Stimulated activated CD4-positive, alpha-beta T cell treated with anti-CD3 and anti-CD28 coated beads, Interleukin-4, amount 100 ng/mL, for 1 hour (primary cell): Measurements from ENCODE around the gene PADI1.

Source experiments
- DNase-seq: peaks from one replicate; pipeline ENCODE4 v3.0.0-alpha.2; 2020

Gene PADI1

GRCh38 chr1:17204546-17205440 is at the start of gene PADI1:
PADI1 (plus strand) TSS chr1:17205128; CDS start chr1:17205218, 90 bp downstream.
- no peak for DNase-seq

DNA sequence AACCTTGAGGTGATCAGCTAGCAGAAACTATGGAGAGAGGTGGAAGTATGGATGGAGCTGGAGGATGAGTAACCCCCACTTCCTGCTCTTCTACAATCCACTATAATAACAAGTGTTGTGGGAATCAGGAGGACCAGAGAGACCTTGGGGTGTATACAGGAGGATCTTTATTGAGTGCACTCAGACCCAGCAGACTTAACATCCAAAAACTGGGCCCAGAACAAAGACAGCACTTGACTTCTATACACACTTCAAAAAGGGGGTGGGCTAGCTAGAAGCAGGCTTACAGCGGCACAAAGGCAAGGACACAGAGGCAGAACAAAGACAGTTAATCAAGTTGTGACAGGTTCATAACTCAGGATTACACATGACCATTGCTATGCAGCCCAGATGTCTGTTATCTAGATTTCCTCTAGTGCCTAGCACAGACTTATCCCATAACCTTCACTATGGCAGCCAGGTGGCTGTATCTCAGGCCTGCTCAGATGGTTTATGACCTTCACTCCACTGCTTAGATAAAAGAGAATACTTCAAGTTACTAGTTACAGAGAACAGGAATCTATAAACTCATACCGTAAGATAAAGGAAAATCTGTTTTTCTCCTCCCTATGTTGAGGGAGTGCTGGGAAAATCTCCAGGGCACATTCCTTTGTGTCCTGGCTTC is 49.5 kb upstream of the PADI1 start:
- no peak for DNase-seq

DNA sequence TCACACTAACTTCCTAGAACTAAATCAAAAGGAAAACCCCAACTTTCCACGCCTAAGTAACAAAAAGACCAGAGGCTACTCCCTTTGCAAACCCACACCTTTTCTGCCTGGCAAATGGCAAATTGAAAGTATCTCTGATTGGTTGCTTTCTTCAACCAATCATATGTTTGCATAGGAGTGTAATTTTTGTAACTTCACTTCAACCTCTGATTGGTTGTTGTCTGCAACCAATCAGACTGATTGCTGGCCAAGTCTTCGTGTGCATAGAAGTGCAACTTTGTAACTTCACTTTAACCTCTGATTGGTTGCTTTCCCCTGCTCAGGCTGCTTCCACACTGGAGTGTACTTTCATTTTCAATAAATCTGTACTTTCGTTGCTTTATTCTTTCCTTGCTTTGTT is 48.8 kb upstream of the PADI1 start:
- no peak for DNase-seq

GRCh38 chr1:17158961-17159360 is 46.0 kb upstream of the PADI1 start:
- DNase-seq = no peak

- no peak for DNase-seq
Measured at GRCh38 chr1:17161137-17161740, 43.7 kb upstream of the PADI1 start.

DNA sequence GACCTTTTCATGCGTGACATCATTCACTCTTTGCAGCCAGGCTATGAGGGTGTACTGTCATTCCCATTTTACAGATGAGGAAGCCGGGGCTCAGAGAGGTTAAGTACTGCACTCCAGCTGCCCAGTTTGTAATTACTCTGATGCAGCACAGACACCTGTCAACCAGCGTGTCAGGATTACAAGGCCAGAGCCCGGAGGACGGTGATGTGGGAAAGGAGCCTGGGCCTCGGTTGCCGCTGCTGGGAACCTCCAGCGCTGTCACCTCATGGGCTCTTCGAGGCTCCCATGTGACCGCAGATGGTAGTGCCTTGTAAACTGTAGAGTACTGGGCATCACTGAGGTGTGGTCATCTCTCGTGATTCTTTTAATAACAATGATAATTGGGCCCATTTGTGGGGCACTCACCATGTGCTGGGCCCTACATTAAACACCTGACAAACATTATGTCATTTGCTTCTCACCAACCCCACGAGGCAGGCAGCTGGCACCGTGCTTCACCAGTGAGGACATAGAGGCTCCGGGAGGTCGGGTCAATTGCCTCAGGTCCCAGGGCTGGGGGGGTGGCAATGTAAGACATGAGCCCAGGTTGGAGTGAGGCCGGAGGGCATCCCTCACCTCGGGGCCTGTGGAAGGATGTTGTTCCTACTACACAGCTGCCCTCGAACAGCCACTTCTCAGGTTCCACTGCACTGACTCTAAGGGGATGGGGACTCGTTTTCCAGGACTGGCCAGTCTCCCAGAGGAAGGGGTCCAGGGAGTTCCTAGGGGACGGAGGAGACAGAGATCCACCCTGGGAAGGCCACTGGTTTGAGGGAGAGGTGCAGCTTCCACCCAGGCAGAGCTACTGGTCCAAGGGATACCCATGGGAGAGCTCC is 42.8 kb upstream of the PADI1 start:
- no peak for DNase-seq

GRCh38 chr1:17162941-17163340 is 42.0 kb upstream of the PADI1 start:
- DNase-seq = no peak

DNA sequence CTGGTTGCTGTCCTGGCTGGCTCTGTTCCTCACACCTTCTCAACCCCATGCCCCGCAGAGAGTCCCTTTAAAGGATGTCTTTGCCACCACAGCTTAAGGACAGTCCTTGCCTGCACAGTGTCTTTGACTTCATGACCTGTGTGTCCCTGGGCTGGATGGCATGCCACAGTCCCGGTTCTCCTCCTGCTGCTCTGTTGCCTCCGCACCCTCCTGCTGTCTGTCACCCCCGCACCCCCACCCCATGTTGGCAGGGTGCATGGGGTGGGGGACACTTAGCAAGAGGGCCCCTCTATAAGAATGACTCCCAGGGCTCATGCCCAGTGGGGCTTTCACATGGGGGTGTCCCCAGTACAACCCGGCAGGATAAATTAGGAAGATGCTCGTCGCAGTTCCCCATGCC is 41.6 kb upstream of the PADI1 start:
- DNase-seq = no peak

- no peak for DNase-seq
Measured at GRCh38 chr1:17163789-17164666, 40.9 kb upstream of the PADI1 start.

GRCh38 chr1:17165823-17166222 is 39.1 kb upstream of the PADI1 start:
- DNase-seq = no peak

DNA sequence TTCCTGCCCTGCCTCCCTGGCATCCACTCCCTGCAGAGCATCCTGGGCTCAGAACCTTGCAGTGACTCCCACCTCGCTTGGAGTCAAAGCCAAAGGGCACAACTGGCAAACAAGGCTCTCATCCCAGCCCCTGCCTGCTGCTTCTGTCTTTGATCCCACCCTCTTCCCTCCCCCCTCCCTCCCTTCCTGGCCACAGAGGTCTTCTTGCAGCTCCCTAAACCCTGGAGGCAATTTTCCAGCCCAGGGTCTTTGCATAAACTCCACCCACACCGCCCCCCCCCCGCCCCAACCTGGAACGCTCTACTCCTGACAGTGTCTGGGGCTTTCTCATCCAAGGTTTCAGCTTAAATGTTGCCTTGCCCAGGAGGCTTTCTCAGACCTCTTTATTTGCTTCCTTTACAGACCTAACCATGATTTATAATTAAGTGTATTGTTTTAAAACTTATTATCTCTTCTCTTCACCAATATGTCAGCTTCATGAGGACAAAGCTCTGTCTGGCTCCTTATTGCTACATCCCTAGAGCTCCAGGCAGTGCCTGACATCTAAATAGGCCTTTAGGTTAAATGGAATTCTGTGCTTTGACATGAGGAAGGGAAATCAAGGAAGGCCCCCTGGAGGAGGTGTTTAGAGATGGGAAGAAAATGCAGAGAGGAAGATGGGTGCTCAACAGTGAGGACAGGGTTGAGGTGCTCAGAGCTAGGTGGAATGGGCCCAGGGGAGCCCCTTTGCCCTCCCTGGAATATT is 37.7 kb upstream of the PADI1 start:
- DNase-seq = no peak

DNA sequence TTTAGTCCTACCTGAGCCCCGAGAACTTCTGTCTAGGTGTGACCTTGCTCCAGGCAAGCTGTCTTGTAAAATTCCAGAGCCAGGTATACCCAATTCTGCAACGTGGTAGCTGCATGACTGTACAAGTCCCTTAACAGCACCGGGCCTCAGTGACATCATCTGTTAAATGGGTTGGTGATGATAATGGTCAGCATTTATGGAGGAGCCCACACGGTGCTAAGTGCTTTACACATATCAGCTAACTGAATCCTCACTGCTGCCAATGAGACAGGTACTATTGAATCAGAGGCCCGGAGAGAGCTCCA is 37.2 kb upstream of the PADI1 start:
- no peak for DNase-seq

GRCh38 chr1:17168091-17168876 is 36.6 kb upstream of the PADI1 start:
- DNase-seq = no peak

DNA sequence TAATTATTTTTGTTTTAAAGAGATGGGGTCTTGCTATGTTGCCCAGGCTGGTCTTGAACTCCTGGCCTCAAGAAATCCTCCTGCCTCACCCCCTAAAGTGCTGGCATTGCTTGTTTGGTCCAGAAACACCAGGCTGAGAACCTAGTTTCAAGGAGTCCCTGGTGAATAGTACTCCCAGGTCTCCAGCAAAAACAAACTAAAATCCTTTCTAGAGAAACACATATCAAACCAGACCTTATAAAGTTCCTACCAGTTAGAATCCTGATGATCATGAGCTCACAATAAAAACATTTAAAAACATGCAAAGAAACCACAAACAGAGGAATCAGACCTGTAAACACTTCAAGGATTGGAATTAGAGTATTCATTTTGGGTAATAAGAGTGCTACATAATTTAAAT is 34.4 kb upstream of the PADI1 start:
- DNase-seq = no peak

DNA sequence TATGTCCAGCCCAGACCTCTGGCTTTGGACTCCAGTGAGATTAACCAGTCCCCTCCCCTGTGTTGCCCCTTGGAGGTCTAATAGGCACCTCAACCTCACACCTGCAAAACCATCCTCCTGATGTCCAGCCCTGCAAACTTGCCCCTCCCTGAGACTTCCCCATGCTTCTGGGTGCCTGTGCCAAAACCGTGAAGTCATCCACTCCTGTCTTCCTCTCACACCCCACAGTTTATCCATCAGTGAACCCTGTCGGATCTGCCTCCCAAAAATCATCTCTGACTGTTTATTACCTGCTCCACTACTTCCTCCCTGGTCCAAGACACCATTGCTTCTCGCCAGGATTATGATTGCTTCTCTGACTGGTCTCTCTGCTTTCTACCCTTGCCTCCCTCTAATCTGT is 31.7 kb upstream of the PADI1 start:
- no peak for DNase-seq

DNA sequence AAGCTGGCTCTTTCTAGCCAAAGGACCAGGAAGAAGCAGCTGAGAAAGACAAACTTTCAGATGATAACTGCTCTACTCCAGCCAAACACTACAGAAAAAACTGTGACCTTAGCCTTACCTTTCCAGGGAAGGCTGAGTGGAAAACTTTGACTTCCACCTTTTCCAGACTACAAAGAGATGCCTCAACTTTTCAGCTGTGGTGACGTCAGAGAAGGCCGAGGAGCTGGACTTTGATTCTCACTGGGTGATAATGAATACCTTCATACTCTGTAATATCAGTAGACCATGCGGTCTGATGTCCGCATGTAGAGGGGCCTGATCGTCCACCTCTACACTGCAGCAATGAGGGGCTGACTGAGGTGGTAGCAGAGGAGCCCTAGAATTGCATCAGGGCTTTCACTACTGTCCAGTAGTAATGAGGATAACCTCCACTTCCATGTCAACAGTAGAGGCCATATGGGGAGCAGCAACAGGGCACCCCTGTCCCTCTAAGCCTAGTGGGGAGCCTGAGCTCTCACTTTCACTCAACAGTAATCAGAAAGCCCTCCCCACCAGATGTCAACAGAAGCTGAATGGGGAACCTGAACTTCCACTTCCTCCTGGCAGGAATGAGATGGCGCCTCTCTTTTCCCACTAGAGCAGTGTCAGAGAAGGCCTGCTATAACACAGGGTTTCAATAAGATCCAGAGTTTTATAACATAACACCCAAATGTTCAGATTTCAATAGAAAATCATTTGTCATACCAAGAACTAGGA is 28.4 kb upstream of the PADI1 start:
- no peak for DNase-seq

GRCh38 chr1:17177651-17178050 is 27.3 kb upstream of the PADI1 start:
- no peak for DNase-seq

- DNase-seq = no peak
Measured at GRCh38 chr1:17181781-17182464, 23.0 kb upstream of the PADI1 start.
